GM13976 (cell line): Measurements from ENCODE around the gene LARGE2.

Experiments used
- DNase-seq: peaks from one replicate; pipeline ENCODE4 v3.0.0; 2012; ENCODE audit warnings: low spot score
- CTCF ChIP-seq: IDR thresholded peaks from 2 replicates; pipeline ENCODE4 v1.5.1; 2012; ENCODE audit warnings: borderline replicate concordance, mild to moderate bottlenecking; ENCODE audit not compliant: insufficient read depth; ENCODE audit errors: extremely low read depth, missing control alignments, control extremely low read depth
- in situ Hi-C: fragments of 300-500 bp; cut with MboI; formaldehyde crosslinking; loops from one replicate; pipeline ENCODE4 v1.12.0; 2022; ENCODE audit warnings: low sequenced_read_pairs, mixed read lengths, inconsistent platforms; ENCODE audit not compliant: unreplicated experiment

Gene LARGE2

DNA sequence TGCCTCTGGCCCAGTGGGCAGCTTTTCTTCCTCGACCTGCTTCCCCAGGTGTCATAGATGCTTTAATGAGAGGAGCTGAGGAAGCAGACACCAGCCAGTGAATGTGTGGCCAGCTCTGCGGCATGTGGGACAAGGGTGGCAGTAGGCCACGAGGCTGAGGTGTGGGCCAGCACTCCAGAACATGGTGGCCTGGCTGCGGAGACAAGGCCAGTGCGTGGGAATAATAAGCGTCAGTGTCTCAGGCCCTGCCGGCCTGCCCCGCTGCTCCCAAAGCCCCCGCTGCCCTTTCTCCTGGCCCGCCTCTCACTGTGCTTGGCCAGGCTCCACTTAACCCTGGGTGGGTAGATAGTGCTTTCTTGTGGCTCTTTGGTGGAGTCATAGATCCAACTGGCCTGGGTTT, 34.9 kb upstream of the LARGE2 start:
- peak; percentile 27 for DNase-seq
- no peak for TF ChIP-seq CTCF
- in situ Hi-C loops, result no loop called here

GRCh38 chr11:45889555-45889954, 32.9 kb upstream of the LARGE2 start:
- no peak for DNase-seq
- no peak for TF ChIP-seq CTCF
- in situ Hi-C loops, result no loop called here

GRCh38 chr11:45889966-45890365, 32.5 kb upstream of the LARGE2 start:
- DNase-seq, result no peak
- in situ Hi-C loops, result no loop called here
- TF ChIP-seq CTCF, result no peak

DNA sequence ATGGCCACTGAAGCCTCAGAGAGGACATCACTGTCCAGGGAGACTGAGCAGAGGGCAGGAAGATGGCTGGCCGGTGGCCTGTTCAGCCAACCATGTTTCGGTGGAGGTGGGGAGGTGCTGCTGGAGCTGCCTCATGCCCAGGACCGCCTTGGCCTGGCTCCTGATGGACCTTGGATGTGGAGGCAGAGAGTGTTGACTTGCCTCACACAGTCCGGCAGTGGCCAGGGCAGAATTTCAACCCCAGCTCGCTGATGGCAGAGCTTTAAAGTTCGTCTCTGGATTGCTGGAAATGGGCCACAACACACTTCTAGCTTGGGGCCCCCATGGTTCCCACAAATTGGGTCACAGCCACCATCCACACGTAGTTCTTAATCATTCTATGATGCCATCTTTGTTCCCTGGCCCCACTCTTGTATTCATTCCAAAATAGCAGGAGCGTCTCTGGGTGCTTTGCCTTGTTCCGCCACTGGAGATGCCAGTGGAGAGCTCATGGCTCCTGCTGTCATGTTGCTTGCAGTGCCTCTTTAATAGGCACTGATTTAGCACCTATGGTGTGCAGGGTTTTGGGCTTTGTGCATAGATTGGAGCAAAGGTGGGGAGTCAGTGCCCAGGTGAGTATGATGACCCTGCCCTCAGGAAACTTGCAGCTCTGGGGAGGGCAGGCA, 31.4 kb upstream of the LARGE2 start:
- no peak for TF ChIP-seq CTCF
- DNase-seq, result no peak
- in situ Hi-C loops, result no loop called here

- no peak for TF ChIP-seq CTCF
- in situ Hi-C loops, result no loop called here
Measured at GRCh38 chr11:45892856-45893255, 29.6 kb upstream of the LARGE2 start.

GRCh38 chr11:45894555-45895247, 27.8 kb upstream of the LARGE2 start:
- DNase-seq, result no peak
- in situ Hi-C loops, result no loop called here
- no peak for TF ChIP-seq CTCF

More at GRCh38 chr11:45892856-45893255, 29.6 kb upstream of the LARGE2 start:
- DNase-seq, result no peak
